HG02763 (cell line): ENCODE results near the gene CORIN.
"Not testable (repeated sequence)": the region's sequence is repeated elsewhere in the genome, so short reads cannot be mapped to it uniquely, and the experiment has no call there.

ENCODE experiments used
- ATAC-seq: cut with Tn5 transposase; IDR thresholded peaks from one replicate; pipeline ENCODE4 v1.9.1; 2021; ENCODE audit warnings: mild to moderate bottlenecking, moderate library complexity; ENCODE audit not compliant: unreplicated experiment

Gene CORIN

GRCh38 chr4:47771020-47771419 lies 66.8 kb downstream of the CORIN start:
- ATAC-seq = no peak

GRCh38 chr4:47767956-47768355 lies 69.9 kb downstream of the CORIN start:
- not testable (repeated sequence) for ATAC-seq

- no peak for ATAC-seq
Observed at GRCh38 chr4:47763279-47763678, 74.6 kb downstream of the CORIN start.

GRCh38 chr4:47762376-47763266 lies 75.2 kb downstream of the CORIN start:
- ATAC-seq = no peak

- ATAC-seq = not testable (repeated sequence)
Observed at GRCh38 chr4:47753316-47753715, 84.6 kb downstream of the CORIN start.

GRCh38 chr4:47752214-47752613 lies 85.7 kb downstream of the CORIN start:
- no peak for ATAC-seq

GRCh38 chr4:47750788-47751187 lies 87.1 kb downstream of the CORIN start:
- no peak for ATAC-seq

GRCh38 chr4:47749858-47750257 lies 88.0 kb downstream of the CORIN start:
- no peak for ATAC-seq

GRCh38 chr4:47749060-47749459 lies 88.8 kb downstream of the CORIN start:
- no peak for ATAC-seq

GRCh38 chr4:47747846-47748494 lies 89.9 kb downstream of the CORIN start:
- no peak for ATAC-seq

GRCh38 chr4:47747211-47747610 lies 90.7 kb downstream of the CORIN start:
- ATAC-seq = no peak

- ATAC-seq = no peak
Observed at GRCh38 chr4:47746122-47746521, 91.7 kb downstream of the CORIN start.

GRCh38 chr4:47744843-47745382 lies 93.0 kb downstream of the CORIN start:
- ATAC-seq = no peak

GRCh38 chr4:47744253-47744652 lies 93.6 kb downstream of the CORIN start:
- no peak for ATAC-seq

- no peak for ATAC-seq
Observed at GRCh38 chr4:47741200-47741599, 96.7 kb downstream of the CORIN start.

- no peak for ATAC-seq
Observed at GRCh38 chr4:47737326-47737725, 100.5 kb downstream of the CORIN start.

GRCh38 chr4:47736555-47736954 lies 101.3 kb downstream of the CORIN start:
- no peak for ATAC-seq

GRCh38 chr4:47736146-47736545 lies 101.7 kb downstream of the CORIN start:
- ATAC-seq = no peak

GRCh38 chr4:47733302-47734175 lies 104.3 kb downstream of the CORIN start:
- no peak for ATAC-seq

GRCh38 chr4:47731182-47731581 lies 106.7 kb downstream of the CORIN start:
- ATAC-seq = no peak

- ATAC-seq = no peak
Observed at GRCh38 chr4:47729131-47729680, 108.7 kb downstream of the CORIN start.
